NCI-H1436 treated with DMSO at 0.1 percent for 48 hours (cell line): Measurements from ENCODE around the gene LLGL1.

Experiments used
- DNase-seq: peaks from one replicate; lab custom pipeline; 2025; lab: John Stamatoyannopoulos, UW

Gene LLGL1

DNA sequence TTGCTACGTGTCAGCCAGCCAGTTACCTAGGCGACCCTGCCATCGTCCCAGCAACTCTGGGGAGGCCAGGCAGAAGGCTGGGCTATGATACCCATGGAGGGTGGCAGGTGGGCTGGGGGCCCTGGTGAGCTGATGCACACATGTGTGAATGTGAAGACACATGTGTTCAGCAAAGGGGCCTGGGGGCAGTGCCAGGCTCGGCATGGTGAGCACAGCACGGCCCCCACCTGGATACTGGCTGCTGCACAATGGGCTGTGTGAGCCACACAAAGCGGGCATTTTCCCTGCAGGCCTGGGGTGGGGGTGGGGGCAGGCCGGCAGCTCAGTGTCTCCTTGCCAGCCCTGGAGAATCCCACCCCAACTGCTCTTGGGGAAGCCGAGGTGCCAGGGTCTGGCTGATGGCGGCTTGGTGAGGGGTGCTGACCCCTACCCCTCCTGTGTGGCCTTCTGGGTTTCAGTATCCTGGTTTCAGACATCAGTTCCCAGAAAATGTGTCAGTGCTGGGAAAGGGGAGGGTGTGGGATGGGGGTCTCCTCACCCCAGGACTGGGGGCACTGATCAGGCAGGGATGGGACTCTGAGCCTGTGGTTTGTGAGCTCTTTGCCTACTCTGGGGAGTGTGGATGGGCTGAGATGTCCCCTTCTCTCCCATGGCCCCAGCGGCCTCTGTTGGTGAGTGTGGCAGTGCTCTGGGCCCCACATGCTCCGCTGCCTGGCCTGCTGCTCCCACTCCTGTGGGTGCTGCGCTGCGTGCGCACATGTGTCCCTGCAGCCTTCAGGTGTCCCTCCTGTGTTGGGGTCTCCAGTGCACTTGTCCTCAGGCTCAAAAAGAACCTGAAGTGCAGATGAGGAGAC is 5.1 kb downstream of the LLGL1 start:
- DNase-seq = no peak

DNA sequence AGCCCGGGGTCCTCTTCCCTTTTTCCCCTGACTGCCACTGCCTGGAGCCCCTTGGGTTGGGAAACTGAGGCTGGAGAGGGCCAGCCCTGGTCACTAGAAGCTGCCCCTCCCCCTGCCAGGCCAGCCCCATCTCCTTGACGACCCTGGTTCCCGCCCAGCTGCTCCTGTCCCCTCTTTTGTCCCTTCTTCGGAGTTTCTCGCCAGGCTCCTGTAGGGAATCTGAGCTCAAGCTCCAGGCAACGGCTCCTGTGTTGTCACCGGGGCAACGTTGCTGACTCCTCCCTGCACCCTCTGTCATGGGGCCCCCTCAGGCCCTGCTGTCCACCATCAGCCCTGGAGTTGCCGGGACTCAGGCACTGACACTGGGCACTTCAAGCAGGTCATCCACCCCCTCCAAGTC is 5.7 kb downstream of the LLGL1 start:
- DNase-seq = no peak

DNA sequence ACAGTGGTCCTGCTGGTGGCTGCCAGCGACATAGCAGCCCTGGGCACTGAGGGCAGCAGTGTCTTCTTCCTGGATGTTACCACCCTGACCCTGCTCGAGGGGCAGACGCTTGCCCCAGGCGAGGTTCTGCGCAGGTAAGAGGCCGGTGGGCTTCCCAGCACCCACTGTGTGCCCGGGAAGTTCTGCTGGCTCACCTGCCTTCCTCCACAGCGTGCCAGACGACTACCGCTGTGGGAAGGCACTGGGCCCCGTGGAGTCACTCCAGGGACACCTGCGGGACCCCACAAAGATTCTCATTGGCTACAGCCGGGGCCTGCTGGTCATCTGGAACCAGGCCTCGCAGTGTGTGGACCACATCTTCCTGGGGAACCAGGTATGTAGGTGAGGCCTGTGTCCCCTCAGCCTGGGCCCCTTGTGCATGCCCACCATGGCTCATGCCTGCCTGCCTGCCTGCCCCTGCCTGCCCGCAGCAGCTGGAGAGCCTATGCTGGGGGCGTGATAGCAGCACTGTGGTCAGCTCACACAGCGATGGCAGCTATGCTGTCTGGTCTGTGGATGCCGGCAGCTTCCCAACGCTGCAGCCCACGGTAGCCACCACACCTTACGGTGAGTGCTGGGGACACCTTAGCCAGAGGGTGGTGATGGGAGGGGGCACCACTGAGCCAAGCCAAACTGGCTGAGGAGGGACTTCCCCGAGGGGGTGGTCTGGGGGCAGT is 8.5 kb downstream of the LLGL1 start:
- no peak for DNase-seq

DNA sequence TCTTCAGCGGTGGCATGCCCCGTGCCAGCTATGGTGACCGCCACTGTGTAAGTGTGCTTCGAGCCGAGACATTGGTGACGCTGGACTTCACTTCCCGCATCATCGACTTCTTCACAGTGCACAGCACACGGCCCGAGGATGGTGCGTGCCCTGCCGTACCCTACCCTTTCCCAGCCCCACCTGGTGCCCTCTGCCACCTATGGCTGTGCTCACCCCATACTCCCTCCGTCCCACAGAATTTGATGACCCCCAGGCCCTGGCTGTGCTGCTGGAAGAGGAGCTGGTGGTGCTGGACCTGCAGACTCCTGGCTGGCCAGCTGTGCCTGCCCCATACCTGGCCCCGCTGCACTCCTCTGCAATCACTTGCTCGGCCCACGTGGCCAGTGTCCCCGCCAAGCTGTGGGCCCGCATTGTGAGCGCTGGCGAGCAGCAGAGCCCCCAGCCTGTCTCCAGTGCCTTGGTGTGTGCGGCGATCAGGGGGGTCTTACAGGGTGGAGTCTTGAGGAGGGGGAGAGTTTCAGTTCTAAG is 9.5 kb downstream of the LLGL1 start:
- DNase-seq = no peak

- DNase-seq = no peak
These were observed 10.4 kb downstream of the LLGL1 start for GRCh38 chr17:18235743-18236256.

DNA sequence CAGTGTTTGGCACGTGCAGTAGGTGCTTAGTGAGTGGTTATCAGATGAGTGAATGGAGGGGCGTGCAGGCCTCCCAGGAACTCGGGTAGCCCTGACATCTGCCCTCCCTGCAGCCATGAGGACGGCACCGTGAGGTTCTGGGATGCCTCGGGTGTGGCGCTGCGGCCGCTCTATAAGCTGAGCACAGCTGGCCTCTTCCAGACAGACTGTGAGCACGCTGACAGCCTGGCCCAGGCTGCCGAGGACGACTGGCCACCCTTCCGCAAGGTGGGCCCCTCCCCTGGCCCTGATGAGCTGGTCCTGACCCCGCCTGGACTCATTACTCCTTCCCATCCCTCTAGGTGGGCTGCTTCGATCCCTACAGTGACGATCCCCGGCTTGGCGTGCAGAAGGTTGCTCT is 11.1 kb downstream of the LLGL1 start:
- no peak for DNase-seq

- no peak for DNase-seq
These were observed 12.0 kb downstream of the LLGL1 start for GRCh38 chr17:18237461-18237860.

DNA sequence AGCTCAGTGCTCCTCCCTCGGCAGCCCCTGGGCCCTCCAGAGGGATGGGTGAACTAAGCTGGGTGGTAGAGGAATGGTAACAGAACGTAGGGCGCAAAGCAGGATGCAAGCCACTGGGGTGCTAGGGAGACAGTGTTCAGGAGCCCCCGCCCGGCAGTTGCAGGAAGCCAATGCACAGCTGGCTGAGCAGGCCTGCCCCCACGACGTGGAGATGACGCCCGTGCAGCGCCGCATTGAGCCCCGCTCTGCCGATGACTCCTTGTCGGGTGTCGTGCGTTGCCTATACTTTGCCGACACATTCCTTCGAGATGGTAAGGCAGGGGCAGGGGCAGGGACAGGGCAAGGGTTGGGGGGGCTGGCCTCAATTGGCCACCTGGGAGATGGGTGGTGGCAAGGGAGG is 12.9 kb downstream of the LLGL1 start:
- no peak for DNase-seq

DNA sequence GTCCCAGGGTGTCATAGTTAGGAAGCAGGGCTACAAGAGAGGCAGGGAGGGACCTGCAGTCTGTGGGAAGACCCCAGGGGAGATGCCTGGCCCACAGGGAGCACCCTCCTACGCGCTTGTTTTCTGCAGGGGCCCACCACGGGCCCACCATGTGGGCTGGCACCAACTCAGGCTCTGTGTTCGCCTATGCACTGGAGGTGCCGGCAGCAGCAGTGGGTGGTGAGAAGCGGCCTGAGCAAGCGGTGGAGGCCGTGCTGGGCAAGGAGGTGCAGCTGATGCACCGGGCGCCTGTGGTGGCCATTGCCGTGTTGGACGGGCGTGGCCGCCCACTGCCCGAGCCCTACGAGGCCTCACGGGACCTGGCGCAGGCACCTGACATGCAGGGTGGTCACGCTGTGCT is 15.0 kb downstream of the LLGL1 start:
- no peak for DNase-seq

DNA sequence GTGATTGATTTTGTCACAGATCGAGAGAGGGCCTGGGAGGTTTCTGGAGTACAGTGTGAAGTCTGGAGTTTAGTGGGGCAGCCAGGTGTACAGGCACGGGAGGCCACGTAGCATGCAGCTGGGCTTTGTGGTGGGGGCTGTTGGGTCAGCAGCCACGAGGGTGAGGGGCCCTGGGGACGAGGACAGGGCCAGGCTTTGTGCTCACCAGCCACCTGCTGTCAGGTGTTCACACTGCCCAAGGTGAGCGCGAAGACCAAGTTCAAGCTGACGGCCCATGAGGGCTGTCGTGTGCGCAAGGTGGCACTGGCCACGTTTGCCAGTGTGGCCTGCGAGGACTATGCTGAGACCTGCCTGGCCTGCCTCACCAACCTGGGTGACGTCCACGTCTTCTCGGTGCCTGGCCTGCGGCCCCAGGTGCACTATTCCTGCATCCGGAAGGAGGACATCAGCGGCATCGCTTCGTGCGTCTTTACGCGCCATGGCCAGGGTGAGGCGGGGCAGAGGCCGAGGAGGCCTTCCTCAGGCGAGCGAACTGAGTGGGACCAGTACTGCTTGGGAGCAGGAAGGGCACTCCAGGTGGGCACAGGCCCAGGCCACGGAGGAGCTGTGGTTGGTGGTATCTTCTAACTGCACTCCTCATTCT is 15.9 kb downstream of the LLGL1 start:
- DNase-seq = no peak

DNA sequence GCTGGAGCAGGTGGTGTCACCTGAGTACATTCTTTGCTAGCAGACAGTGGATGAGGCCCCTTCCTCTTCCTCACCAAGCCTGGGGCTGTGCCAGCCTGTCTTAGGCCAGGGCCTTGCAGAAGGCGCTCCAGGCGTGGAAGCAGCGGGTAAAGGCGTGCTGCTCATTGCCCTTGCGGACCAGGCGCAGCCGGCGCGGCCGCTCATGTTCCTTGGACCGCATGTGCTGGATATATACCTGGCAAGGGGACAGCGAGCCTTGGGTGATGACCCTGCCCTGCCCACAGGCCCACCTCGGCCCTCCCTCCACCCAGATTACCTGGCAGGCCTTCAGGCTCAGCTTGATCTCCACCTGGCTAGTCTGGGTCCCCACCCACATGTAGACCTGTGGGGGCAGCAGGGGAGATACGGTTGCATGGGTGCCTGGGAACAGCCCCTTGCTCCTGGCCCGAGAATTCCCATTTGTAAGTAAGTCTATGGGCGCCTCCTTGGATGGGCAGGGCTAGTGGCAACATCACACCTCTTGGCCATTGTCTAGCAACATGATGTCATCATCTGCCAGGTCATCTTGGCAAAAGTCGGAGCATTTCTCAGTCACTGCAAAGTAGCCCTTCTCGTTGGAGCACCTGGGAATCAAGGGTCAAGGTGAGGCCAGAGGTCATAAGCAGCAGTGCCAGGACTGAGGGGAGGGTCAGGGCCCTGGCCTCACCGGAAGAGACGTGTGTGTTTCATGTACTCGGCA is 19.8 kb downstream of the LLGL1 start:
- DNase-seq = no peak

- DNase-seq = no peak
These were observed 20.8 kb downstream of the LLGL1 start for GRCh38 chr17:18246109-18246725.

DNA sequence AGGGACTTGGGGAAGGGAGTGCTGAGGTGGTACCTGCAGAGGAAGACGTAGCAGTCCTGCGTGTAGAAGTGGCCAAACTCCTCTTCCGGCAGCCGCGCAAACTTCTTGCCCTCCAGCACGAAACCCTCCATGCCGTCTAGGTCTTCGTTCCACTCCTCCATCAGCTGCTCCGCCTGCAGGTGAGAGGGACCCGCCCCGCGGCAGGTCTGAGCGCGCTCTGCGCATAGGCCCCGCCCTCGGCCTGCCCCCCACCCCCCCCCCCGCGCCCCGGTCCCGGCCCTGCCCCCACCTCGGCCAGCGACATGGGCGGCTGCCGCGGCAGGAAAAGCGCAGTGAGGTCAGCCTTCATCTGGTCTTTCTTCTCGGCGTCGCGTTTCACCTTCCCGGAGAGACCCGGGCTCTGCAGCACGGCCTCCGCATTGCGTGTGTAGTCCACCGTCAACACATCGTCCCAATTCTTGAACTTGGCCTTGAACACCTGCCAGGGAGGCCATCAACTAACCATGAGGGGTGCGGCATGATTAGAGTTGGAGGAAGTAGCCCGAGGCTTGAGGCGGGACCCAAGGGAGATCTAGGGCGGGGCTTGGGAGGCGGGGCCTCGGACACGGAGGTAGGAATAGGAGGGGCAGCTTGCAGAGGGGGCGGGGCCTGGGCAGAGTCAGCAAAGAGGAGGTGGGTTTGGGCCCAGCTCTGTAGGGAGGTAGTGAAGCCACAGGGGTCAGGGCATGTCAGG is 21.6 kb downstream of the LLGL1 start:
- DNase-seq = peak; percentile 72

GRCh38 chr17:18247613-18248001 is 22.2 kb downstream of the LLGL1 start:
- DNase-seq = no peak

DNA sequence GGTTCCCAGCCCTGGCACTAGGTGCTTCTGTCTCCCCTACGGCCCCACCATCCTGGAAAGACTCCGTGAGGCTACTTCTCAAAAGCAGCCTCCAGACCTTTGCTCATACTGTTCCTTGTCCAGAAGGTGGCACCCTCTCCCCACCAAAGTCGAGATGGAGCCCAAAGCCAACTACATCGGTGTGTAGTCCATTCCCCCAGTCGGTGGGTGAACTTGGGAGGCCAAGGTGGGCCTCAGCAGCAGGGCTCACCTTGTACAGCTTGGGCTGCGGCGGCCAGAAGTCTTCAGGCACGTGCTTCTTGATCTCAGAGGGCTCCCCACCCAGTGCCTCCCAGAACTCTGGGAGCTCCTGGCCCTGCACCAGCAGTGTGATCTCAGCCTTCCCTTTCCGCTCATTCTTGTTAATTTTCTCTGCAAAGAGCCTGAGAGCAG is 22.9 kb downstream of the LLGL1 start:
- peak; percentile 17 for DNase-seq

GRCh38 chr17:18248811-18249210 is 23.4 kb downstream of the LLGL1 start:
- no peak for DNase-seq

DNA sequence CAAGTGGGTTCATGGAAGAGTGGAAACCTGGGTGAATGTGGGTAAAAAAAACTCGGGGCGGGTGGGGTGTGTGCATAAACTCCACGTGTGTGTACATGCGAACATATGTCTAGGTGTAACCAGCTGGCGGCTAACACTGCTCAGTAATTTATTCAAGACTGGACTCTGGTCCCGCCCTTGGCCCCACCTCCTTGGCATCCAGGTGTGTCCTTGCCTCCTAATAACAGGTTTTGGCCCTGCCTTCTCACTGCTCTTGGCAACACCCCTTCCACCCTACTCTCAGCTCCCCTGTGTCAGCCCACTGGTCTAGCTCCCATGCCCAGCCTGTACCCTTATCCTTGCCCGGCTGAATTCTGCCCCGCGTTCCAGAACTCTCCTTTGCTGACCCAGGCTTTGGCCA is 24.8 kb downstream of the LLGL1 start:
- DNase-seq = no peak

- DNase-seq = no peak
These were observed 25.3 kb downstream of the LLGL1 start for GRCh38 chr17:18250708-18251107.

- DNase-seq = no peak
These were observed 25.8 kb downstream of the LLGL1 start for GRCh38 chr17:18251204-18251603.

DNA sequence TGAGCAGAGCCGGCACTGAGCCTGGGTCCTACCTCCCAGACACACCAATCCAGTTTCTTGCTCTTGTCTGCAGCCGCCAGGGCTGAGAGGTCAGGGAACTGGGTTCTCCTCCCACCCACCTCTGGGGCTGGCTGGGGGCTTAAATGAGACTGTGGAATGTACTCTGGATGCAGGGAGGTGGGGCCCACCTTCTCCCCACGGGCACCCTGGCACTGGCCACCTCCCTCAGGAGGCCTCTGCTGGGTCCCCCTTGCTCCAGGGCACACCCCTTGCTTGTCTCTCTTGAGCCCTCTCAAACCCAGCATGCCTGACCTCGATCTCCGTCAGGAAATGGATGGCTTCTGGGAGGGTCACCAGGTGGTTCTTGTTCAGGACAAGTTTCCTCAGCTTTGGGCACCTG is 26.7 kb downstream of the LLGL1 start:
- DNase-seq = no peak
